IPS DF 19.7 (cell line): ENCODE measurements around the gene CACNG1.
"Not testable (repeated sequence)": the region's sequence is repeated elsewhere in the genome, so short reads cannot be mapped to it uniquely, and the experiment has no call there.

Experiments used
- DNase-seq: peaks from one replicate; pipeline ENCODE4 v3.0.0-alpha.2; 2013; ENCODE audit warnings: low read depth, low spot score

CACNG1 gene

GRCh38 chr17:67078292-67078691, 33.9 kb downstream of the CACNG1 start:
- DNase-seq, result no peak

- no peak for DNase-seq
These were observed 35.1 kb downstream of the CACNG1 start for GRCh38 chr17:67079491-67079890.

GRCh38 chr17:67080804-67081203, 36.5 kb downstream of the CACNG1 start:
- DNase-seq, result no peak

- DNase-seq, result no peak
These were observed 37.8 kb downstream of the CACNG1 start for GRCh38 chr17:67082107-67082506.

- no peak for DNase-seq
These were observed 41.1 kb downstream of the CACNG1 start for GRCh38 chr17:67085406-67085805.

GRCh38 chr17:67088639-67089038, 44.3 kb downstream of the CACNG1 start:
- DNase-seq, result no peak

- no peak for DNase-seq
These were observed 46.0 kb downstream of the CACNG1 start for GRCh38 chr17:67090341-67090740.

GRCh38 chr17:67092291-67092690, 47.9 kb downstream of the CACNG1 start:
- DNase-seq, result no peak

- not testable (repeated sequence) for DNase-seq
These were observed 48.4 kb downstream of the CACNG1 start for GRCh38 chr17:67092710-67093109.

- no peak for DNase-seq
These were observed 49.0 kb downstream of the CACNG1 start for GRCh38 chr17:67093348-67093747.

GRCh38 chr17:67095291-67095690, 50.9 kb downstream of the CACNG1 start:
- DNase-seq, result not testable (repeated sequence)

- DNase-seq, result no peak
These were observed 51.4 kb downstream of the CACNG1 start for GRCh38 chr17:67095803-67096202.

GRCh38 chr17:67096609-67097008, 52.3 kb downstream of the CACNG1 start:
- DNase-seq, result no peak

- DNase-seq, result no peak
These were observed 53.7 kb downstream of the CACNG1 start for GRCh38 chr17:67098006-67098405.

GRCh38 chr17:67104641-67105040, 60.3 kb downstream of the CACNG1 start:
- DNase-seq, result not testable (repeated sequence)

GRCh38 chr17:67105213-67105612, 60.9 kb downstream of the CACNG1 start:
- no peak for DNase-seq
